BLaER1 treated with 17β-estradiol and CSF1 and Interleukin-3, amounts not matched to agents 10 nM and 100 nM (cell line): ENCODE measurements around the gene ATAD3C.

Experiments used
- H3K27ac ChIP-seq, 11 experiments: shearing (Covaris generic); formaldehyde crosslinking; 2 replicates each; pipeline ENCODE4 v1.8.1; 2022
- H3K27me3 ChIP-seq, 11 experiments: shearing (Covaris generic); formaldehyde crosslinking; 2 replicates each; pipeline ENCODE4 v1.8.1; 2022
- H3K36me3 ChIP-seq, 11 experiments: shearing (Covaris generic); formaldehyde crosslinking; 2 replicates each; pipeline ENCODE4 v1.8.1; 2022
- H3K4me1 ChIP-seq, 10 experiments: shearing (Covaris generic); formaldehyde crosslinking; 2 replicates each; pipeline ENCODE4 v1.8.1; 2022
- H3K4me2 ChIP-seq, 11 experiments: shearing (Covaris generic); formaldehyde crosslinking; 2 replicates each; pipeline ENCODE4 v1.8.1; 2022
- H3K4me3 ChIP-seq, 10 experiments: shearing (Covaris generic); formaldehyde crosslinking; 2 replicates each; pipeline ENCODE4 v1.8.1; 2022
- H3K9ac ChIP-seq, 11 experiments: shearing (Covaris generic); formaldehyde crosslinking; 2 replicates each; pipeline ENCODE4 v1.8.1; 2022
- H3K9me3 ChIP-seq, 11 experiments: shearing (Covaris generic); formaldehyde crosslinking; replicated peaks in 1 of 11; 2 replicates each; pipeline ENCODE4 v1.8.1; 2022
- H4K20me1 ChIP-seq, 11 experiments: shearing (Covaris generic); formaldehyde crosslinking; 2 replicates each; pipeline ENCODE4 v1.8.1; 2022
- Cebpa-rat ChIP-seq, 11 experiments: shearing (Covaris generic); IDR thresholded peaks; 2 replicates each; pipeline ENCODE4 v1.8.1; 2022

Gene ATAD3C

DNA sequence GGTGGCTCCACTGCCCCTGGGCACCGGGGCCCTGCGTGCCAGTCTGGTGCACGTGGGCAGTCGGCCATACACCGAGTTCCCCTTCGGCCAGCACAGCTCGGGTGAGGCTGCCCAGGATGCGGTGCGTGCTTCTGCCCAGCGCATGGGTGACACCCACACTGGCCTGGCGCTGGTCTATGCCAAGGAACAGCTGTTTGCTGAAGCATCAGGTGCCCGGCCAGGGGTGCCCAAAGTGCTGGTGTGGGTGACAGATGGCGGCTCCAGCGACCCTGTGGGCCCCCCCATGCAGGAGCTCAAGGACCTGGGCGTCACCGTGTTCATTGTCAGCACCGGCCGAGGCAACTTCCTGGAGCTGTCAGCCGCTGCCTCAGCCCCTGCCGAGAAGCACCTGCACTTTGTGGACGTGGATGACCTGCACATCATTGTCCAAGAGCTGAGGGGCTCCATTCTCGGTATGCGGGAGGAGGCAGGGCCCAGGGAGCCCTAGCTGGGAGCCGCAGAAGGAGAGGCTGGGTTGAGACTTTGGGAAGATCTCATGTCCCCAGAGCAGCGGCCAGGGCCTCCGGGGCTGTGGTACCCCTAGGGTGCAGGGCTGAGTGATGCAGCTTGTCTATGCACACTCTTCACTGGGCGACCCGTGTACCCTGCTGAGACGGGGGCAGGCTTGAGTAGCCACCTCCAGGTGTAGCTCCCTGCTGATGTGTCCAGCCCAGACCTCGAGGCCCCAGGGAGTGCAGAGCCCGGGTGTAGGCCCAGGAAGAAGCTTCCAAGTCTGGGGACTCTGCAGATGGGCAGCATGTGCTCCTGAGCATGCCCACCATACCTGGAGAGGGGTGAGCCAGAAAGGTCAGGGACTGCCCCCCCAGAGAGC, 12.2 kb upstream of the ATAD3C start:
- TF ChIP-seq Cebpa-rat (IDR thresholded peaks at IDR 0.05) = no peak
- H3K36me3 ChIP-seq = peaks cover 0 to 4% (median 0%) of the 10 kb centered on the region in 11 experiments; a peak in 1 of 22 replicates
- no peaks in the 10 kb centered on the region; a peak in 1 of 22 replicates for H3K27me3 ChIP-seq
- peak overlapping the region; percentile 17 to 70 (median 62); a peak in 18 of 20 replicates for H3K4me3 ChIP-seq
- H3K27ac ChIP-seq = peak overlapping the region in 3 of 11 experiments; percentile 8 to 48 (median 35); a peak in 3 of 22 replicates
- no peaks in the 10 kb centered on the region for H3K9me3 ChIP-seq
- H3K4me1 ChIP-seq = peaks cover 88 to 97% (median 96%) of the 10 kb centered on the region in 10 experiments
- peaks cover 0 to 49% (median 28%) of the 10 kb centered on the region in 11 experiments; a peak in 16 of 22 replicates for H4K20me1 ChIP-seq
- H3K4me2 ChIP-seq = peak overlapping the region; percentile 90 to 100 (median 99)
- H3K9ac ChIP-seq = peak overlapping the region in 10 of 11 experiments; percentile 55 to 79 (median 72); a peak in 19 of 22 replicates

DNA sequence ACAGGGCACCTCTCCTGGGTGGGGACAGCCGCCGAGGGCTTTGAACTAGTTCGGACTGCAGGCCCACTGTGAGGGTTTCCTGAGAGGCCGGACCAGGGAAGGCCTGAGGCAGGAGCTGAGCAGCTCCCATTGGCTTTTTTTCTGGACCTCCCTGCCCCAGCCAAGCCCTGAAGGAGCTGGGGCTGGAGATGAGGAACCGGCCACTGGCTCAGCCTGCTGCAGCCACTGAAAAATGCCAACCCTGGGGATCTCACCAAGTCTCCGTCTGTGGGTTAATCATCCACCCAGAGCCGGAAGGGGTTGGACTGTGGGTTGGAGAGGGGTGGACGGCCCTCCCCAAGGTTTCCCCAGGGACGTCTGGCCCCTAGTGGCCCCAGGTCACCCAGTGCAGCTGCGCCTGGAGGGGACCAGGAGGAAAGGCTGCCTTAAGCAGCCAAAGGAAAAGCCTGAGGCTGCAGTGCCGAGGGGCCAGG, 11.5 kb upstream of the ATAD3C start:
- Histone ChIP-seq H3K4me3 (peak overlapping the region; percentile 14 to 70 (median 62); a peak in 15 of 20 replicates), H4K20me1 (peaks cover 0 to 49% (median 28%) of the 10 kb centered on the region in 11 experiments; a peak in 16 of 22 replicates), H3K27ac (peak overlapping the region in 5 of 11 experiments; percentile 18 to 48 (median 40); a peak in 5 of 22 replicates), H3K9ac (peak overlapping the region; percentile 31 to 79 (median 72); a peak in 20 of 22 replicates), H3K36me3 (peaks cover 0 to 4% (median 0%) of the 10 kb centered on the region in 11 experiments; a peak in 1 of 22 replicates), H3K27me3 (no peaks in the 10 kb centered on the region; a peak in 1 of 22 replicates), H3K4me1 (peaks cover 81 to 94% (median 90%) of the 10 kb centered on the region in 10 experiments), H3K9me3 (no peaks in the 10 kb centered on the region), H3K4me2 (peak overlapping the region; percentile 90 to 100 (median 99))
- no peak for TF ChIP-seq Cebpa-rat (IDR thresholded peaks at IDR 0.05)

DNA sequence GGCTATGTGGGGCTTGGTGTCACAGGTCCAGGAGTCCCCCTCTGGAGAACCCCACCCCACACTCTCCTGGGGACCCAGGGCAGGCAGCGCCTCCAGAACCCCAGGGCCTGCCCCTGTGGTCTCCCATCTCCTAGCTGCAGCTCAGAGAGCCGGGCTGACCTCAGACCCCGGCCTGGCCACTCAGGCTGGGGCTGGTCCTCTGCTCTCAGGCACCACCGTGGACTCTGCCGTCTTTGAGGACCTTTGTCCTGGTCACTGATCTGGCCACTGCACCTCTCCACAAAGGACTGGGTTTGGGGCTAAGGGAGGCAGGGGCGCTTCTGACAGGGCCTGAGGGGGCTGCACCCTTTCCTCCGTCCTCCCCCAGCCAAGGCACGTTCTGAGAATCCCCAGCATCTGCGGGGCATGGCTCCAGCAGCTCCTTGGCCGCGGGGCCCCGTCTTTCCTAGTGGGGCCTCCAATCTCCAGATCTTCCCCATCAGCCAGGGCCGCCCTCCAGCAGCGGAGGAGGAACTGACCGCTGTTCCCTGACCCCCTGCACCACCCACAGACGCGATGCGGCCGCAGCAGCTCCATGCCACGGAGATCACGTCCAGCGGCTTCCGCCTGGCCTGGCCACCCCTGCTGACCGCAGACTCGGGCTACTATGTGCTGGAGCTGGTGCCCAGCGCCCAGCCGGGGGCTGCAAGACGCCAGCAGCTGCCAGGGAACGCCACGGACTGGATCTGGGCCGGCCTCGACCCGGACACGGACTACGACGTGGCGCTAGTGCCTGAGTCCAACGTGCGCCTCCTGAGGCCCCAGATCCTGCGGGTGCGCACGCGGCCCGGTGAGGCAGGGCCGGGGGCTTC, 10.7 kb upstream of the ATAD3C start:
- peaks cover 0 to 4% (median 0%) of the 10 kb centered on the region in 11 experiments; a peak in 1 of 22 replicates for H3K36me3 ChIP-seq
- TF ChIP-seq Cebpa-rat (IDR thresholded peaks at IDR 0.05) = no peak

DNA sequence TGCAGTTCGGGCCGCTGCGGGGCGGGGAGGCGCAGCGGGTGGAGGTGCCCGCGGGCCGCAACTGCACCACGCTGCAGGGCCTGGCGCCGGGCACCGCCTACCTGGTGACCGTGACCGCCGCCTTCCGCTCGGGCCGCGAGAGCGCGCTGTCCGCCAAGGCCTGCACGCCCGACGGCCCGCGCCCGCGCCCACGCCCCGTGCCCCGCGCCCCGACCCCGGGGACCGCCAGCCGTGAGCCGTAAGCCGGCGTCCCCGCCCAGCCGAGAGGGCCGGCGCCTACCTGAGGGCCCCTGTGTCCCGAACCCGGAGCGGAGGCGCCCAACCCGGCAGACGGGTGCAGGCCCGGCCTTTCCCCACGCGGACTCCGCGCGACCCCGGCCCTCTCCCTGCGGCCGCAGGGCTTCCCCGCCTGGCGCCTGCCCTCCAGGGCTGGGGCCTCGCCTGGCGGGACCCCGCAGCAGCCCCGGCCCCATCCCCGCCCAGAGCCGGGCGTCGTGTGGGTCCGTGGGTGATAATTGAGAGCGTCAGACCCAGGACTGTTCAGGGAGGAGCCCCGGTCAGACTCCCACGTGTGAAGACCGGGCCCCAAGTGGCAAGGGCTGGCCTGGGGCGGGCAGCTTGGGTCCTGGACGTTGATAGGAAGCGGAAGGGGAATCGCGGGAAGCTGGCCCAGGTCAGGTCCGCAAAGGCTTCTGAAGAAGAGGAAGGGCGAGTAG, 9.8 kb upstream of the ATAD3C start:
- H3K9me3 ChIP-seq = no peaks in the 10 kb centered on the region
- no peaks in the 10 kb centered on the region; a peak in 1 of 22 replicates for H3K27me3 ChIP-seq
- H3K36me3 ChIP-seq = peaks cover 0 to 4% (median 0%) of the 10 kb centered on the region in 11 experiments; a peak in 1 of 22 replicates
- TF ChIP-seq Cebpa-rat (IDR thresholded peaks at IDR 0.05) = no peak
- peak overlapping the region; percentile 90 to 100 (median 99) for H3K4me2 ChIP-seq
- no peak overlapping the region for H3K27ac ChIP-seq
- H3K4me3 ChIP-seq = no peak overlapping the region
- H3K9ac ChIP-seq = peak overlapping the region in 6 of 11 experiments; percentile 7 to 76 (median 26); a peak in 6 of 22 replicates
- H3K4me1 ChIP-seq = peaks cover 63 to 76% (median 72%) of the 10 kb centered on the region in 10 experiments
- peaks cover 0 to 41% (median 28%) of the 10 kb centered on the region in 11 experiments; a peak in 16 of 22 replicates for H4K20me1 ChIP-seq

More for the DNA sequence above, 10.7 kb upstream of the ATAD3C start:
- Histone ChIP-seq H4K20me1 (peaks cover 0 to 45% (median 28%) of the 10 kb centered on the region in 11 experiments; a peak in 16 of 22 replicates), H3K9ac (peak overlapping the region; percentile 31 to 76 (median 64); a peak in 20 of 22 replicates), H3K9me3 (no peaks in the 10 kb centered on the region), H3K27me3 (no peaks in the 10 kb centered on the region; a peak in 1 of 22 replicates), H3K4me1 (peaks cover 73 to 86% (median 82%) of the 10 kb centered on the region in 10 experiments), H3K27ac (peak overlapping the region in 8 of 11 experiments; percentile 10 to 48 (median 37); a peak in 11 of 22 replicates), H3K4me3 (peak overlapping the region; percentile 14 to 70 (median 60); a peak in 9 of 20 replicates), H3K4me2 (peak overlapping the region; percentile 90 to 100 (median 99))

DNA sequence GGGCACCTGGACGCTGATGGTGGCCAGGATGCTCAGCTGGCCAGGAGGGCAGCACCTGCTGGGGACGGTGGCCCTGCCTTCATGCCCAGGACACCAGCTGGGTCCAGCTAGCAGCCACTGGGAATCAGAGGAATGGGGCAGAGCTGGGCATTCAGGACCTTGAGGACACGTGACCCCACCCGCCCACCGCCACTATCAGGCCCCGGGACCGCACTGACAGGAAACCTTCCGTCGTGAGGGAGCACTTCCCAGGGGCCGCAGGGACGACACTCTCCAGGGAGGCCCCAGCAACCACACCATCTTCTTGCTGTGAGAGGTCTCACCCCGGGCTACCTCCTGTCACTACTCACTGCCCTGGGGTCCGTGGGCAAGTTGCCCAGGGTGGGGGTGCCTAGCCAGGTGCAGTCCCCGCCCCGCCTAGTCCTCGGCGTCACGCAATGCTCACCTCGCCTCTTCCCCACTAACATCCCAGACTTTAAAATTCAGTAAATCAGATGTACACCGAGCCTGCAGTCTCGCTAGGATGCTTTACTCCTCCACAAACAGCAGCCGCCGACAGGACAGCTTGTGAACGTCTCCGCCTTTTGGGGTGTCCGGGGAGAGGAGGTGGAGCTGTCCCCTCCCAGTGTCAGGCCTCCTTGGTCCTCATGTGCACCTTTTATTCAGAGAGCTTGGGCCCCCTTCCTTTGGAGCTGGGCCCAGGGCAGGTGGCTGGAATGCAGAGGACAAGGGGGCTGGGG, 9.1 kb upstream of the ATAD3C start:
- Histone ChIP-seq H3K9ac (peak overlapping the region in 7 of 11 experiments; percentile 7 to 50 (median 22); a peak in 8 of 22 replicates), H3K36me3 (peaks cover 0 to 4% (median 0%) of the 10 kb centered on the region in 11 experiments; a peak in 1 of 22 replicates), H3K9me3 (no peaks in the 10 kb centered on the region), H3K4me3 (no peak overlapping the region), H3K4me2 (peak overlapping the region; percentile 68 to 100 (median 94)), H3K4me1 (peaks cover 57 to 69% (median 65%) of the 10 kb centered on the region in 10 experiments), H3K27ac (no peak overlapping the region), H3K27me3 (no peaks in the 10 kb centered on the region; a peak in 1 of 22 replicates), H4K20me1 (peaks cover 0 to 41% (median 28%) of the 10 kb centered on the region in 11 experiments; a peak in 16 of 22 replicates)
- TF ChIP-seq Cebpa-rat (IDR thresholded peaks at IDR 0.05) = no peak

DNA sequence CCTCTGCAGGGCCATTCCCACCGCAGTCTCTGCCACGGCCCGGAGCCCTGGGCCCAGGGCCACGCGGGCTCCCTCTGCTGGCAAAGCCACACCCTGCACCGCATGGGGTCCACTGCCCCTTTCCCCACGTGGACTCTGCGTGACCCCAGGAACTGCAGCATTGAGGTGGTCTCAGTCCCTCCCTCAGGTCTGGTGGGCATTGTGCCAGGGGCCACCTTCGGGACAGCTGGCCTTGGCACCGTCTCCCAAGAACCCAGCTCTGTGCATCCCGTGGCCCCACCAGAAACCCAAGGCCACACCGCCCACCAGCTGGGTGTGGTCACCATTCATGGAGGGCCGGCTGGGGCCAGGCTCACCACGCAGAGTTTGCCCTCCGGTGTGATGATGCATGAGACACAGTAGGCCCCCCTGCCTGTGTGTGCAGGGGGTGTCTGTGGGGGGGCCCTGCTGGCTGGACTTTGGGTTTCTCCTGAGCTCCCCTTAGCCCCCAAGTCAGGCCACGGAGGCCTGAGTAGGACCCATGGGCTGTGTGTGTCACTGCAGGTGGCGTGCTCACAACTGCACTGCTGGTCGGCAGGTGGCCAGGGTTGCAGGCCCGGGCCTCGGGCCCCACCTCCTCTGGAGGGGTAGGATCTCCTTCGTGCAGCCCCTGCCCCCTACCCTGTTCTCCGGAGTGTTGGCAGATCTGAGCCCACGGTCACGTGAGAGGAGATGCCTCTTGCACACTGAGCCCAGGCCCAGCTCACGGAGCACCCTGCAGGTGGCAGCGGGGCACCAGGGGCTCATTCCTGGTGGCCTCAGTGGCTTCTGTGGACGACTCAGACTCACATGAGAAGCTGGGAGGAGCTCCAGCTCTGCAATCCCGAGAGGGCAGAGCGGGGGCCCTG, 8.2 kb upstream of the ATAD3C start:
- Histone ChIP-seq H3K4me3 (no peak overlapping the region), H3K4me1 (peaks cover 53 to 63% (median 60%) of the 10 kb centered on the region in 10 experiments), H3K36me3 (peaks cover 0 to 4% (median 0%) of the 10 kb centered on the region in 11 experiments; a peak in 1 of 22 replicates), H3K4me2 (peak overlapping the region; percentile 68 to 100 (median 94)), H3K9ac (peak overlapping the region in 7 of 11 experiments; percentile 9 to 42 (median 21); a peak in 9 of 22 replicates), H3K27ac (peak overlapping the region in 1 of 11 experiments; percentile 32; a peak in 1 of 22 replicates), H3K9me3 (no peaks in the 10 kb centered on the region), H3K27me3 (no peaks in the 10 kb centered on the region; a peak in 1 of 22 replicates), H4K20me1 (peaks cover 0 to 37% (median 24%) of the 10 kb centered on the region in 11 experiments; a peak in 16 of 22 replicates)
- TF ChIP-seq Cebpa-rat (IDR thresholded peaks at IDR 0.05) = no peak
